HG02884 (cell line): Measurements from ENCODE around the gene TRIM43.
"Not testable (repeated sequence)": the region's sequence is repeated elsewhere in the genome, so short reads cannot be mapped to it uniquely, and the experiment has no call there.

Experiments used
- ATAC-seq: cut with Tn5 transposase; IDR thresholded peaks from one replicate; pipeline ENCODE4 v1.9.1; 2021; ENCODE audit warnings: mild to moderate bottlenecking, moderate library complexity; ENCODE audit not compliant: unreplicated experiment

Gene TRIM43

DNA sequence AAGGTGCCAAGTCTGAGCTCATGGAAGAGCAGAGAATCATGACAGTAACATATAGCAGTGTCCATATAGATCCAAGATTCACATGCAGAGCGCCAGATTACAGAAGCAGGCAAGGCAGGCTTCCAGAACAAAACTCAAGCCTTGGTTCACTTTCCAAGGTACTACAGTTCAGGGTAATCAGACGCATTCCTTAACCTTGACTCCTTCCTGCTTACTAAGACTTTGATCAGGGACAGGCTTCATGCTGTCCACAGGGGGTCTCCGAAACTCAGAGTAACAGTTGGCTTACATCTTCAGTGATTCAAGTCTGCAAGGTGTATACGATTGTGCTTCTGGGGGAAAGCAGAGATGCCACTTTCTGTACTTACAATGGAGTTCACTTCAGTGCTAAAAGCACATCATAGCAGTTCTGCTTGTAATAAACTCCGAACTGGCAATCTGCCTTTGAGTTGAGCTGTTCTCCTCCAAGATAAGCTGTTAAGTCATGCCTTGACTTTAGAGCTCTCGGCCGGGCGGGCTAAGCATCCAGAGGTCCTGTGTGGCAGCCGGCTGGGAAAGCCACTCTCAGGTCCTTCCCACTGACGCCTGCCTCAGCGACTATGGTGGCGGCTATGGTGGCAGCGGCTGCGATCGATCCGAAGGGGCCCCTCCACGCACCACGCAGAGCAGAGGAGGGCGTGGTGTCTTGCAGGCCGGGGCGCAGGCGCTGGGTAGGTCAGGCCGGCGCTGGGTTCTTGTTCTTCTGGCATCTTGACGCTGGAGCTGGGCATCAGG, 48.9 kb downstream of the TRIM43 start:
- not testable (repeated sequence) for ATAC-seq

DNA sequence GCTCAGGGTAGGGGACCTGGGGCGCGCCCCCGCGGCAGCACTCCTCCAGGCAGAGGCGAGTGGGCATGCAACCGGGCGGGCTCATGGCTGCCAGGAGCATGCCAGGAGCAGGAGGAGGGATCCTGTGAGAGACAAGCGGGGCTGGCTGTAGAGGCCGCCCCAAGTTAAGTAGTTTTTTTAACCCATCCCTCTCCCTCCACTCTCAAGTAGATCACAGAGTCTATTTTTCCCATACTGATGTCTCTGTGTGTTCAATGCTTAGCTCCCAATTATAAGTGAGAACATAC, 49.4 kb downstream of the TRIM43 start:
- ATAC-seq = not testable (repeated sequence)

GRCh38 chr2:95641787-95642186, 50.0 kb downstream of the TRIM43 start:
- not testable (repeated sequence) for ATAC-seq

DNA sequence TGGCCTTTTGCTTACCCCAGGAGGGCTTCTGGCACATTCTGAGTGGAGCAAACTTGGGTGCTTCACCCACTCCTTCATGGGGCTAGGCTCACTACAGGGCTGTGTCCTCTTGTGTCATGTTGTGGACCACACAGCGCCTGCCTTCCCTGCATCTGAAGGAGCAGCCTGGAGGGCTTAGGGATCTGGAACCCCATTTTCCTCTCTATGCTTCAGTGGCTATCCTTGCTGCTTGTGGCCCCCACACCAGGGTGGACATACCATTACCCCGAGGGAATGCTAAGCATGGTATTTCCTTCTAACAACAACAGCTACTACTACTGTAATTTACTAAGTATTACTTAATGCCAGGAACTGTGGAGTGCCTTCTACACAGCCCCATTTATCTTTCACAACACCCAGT, 50.6 kb downstream of the TRIM43 start:
- ATAC-seq = not testable (repeated sequence)

DNA sequence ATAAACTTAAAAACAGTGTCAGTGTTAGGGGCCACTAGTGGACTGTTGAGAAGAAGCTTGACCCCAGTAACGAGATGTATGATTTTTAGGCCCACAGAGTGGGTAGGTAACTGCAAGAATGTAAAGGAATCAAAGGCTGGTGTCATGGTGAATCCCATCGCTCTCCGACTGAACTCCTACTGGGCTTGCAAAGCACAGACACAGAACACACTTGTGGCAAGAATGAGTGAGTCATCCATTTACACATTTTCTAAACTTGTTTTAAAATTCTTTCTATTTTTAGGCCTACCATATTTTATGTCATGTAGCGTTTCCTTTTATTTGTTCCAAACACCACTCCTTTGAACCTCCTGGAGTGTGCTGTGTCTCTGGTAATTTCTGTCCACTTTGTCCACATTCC, 51.1 kb downstream of the TRIM43 start:
- not testable (repeated sequence) for ATAC-seq

DNA sequence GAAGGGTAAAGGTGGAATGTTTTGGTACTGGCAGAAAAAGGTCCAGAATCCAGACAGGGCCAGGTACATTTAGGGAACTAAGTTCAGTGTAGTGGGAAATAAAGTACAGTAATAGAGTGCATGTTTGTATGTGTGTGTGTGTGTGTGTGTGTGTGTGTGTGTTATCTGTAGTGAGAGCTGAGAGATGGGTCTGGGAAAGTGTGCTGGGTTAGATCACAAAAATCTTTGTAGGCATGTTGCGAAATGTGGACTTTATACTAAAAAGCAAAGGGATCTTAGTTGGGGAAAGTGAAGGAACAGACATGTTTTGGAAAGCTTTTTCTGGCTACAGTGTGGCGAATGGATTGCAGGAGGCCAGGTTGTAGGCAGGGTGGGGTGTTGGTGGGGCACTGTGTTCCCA, 53.5 kb downstream of the TRIM43 start:
- not testable (repeated sequence) for ATAC-seq

GRCh38 chr2:95646274-95646994, 54.6 kb downstream of the TRIM43 start:
- not testable (repeated sequence) for ATAC-seq

DNA sequence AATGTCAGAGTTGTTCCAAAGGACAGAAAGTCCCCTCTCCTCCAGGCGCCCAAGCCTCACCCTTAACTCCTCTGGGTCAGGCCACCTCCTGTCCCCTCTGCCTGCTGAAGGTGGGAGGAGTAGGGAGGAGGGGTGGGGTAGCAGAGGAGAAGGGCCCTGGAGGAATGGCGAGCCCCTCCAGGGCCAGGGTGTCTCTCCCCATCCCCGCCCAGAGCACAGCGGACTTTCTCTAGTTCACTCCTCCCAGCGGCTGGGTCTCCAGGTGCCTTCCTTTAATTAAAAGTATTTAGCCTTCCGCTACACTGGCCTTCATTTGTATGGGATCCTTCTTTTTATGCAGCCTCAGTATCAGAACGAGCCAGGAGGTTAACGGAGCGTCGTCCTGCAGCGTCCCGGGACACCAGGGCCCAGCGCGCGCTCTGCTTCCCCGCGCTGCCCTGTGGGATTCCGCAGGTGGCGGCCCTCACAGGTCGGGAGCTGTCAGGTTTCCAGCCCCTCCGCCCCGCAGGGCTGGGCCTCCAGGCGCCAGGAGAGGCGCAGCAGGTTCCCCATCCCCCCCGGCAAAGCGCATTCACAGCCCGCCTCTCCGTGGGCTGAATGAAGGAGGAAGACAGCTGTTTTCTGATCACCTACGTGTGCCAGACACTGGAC, 57.2 kb downstream of the TRIM43 start:
- ATAC-seq = not testable (repeated sequence)
